Measurements from ENCODE around the gene GGT1.
"Not testable (repeated sequence)": the region's sequence is repeated elsewhere in the genome, so short reads cannot be mapped to it uniquely, and the experiment has no call there.

Gene GGT1

DNA sequence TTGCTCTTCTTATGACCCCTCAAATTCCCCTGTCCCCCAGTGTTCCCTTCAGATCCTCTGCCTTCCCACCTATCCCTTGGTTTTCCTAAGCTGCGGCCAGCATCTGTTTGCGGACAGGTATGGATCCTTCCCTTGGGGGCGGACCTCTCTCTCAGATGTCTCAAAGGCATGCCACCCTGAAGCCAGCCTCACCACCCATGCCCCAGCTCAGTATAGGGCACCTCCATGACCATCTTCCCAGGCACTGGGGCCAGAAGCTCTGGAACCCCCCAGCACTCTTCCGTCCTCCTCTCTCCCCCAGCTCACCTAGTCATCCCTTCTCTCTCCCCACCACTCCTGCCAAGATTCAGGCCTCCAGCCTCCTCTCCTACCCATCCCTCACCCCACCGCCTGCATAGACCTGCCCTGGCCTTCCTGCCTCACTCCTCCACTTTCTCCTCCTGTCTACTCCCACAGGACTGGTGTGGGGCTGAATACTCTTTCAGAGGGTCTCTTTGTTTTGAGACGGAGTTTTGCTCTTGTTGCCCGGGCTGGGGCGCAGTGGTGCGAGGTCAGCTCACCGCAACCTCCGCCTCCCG, 12.3 kb upstream of the GGT1 start:
- Histone ChIP-seq H3K27ac (no peak overlapping the region), H3K4me3 (no peak overlapping the region), H4K20me1 (peaks cover 57% of the 10 kb centered on the region), H3K36me3 (no peaks in the 10 kb centered on the region), H3K4me2 (no peak overlapping the region), H3K9me3 (no peaks in the 10 kb centered on the region), H3K27me3 (peaks cover 29% of the 10 kb centered on the region), H3K4me1 (peaks cover 70% of the 10 kb centered on the region), H3K9ac (no peak overlapping the region)
- no peak for TF ChIP-seq Cebpa-rat (IDR thresholded peaks at IDR 0.05)

DNA sequence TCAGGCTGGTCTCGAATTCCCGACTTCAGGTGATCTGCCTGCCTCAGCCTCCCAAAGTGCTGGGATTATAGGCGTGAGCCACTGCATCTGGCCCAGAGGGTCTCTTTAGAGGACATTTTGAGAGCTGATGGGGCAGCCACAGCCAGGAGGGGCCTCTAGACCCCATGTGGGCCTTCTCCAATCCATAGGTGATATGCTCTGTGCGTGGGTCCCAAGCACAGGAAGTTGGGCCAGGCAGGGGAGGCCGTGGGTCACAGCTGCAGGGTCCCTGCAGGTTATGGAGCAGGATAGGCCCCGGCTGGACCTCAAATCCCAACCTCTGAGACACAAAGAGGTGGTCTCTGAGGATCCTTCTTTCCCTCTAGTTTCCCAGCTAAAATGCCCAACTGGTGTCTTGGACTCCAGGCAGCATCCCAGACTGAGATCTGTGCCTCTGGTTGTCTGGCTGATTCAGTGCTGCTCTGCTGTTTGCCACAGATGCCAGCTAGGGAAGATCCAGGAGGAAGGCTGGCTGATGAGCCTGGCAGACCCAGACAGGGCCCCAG, 11.6 kb upstream of the GGT1 start:
- Histone ChIP-seq H3K27me3 (peaks cover 29% of the 10 kb centered on the region), H3K4me2 (no peak overlapping the region), H4K20me1 (peaks cover 57% of the 10 kb centered on the region), H3K36me3 (no peaks in the 10 kb centered on the region), H3K27ac (no peak overlapping the region), H3K9ac (no peak overlapping the region), H3K4me3 (no peak overlapping the region), H3K4me1 (peaks cover 63% of the 10 kb centered on the region), H3K9me3 (no peaks in the 10 kb centered on the region)
- TF ChIP-seq Cebpa-rat (IDR thresholded peaks at IDR 0.05), result no peak

DNA sequence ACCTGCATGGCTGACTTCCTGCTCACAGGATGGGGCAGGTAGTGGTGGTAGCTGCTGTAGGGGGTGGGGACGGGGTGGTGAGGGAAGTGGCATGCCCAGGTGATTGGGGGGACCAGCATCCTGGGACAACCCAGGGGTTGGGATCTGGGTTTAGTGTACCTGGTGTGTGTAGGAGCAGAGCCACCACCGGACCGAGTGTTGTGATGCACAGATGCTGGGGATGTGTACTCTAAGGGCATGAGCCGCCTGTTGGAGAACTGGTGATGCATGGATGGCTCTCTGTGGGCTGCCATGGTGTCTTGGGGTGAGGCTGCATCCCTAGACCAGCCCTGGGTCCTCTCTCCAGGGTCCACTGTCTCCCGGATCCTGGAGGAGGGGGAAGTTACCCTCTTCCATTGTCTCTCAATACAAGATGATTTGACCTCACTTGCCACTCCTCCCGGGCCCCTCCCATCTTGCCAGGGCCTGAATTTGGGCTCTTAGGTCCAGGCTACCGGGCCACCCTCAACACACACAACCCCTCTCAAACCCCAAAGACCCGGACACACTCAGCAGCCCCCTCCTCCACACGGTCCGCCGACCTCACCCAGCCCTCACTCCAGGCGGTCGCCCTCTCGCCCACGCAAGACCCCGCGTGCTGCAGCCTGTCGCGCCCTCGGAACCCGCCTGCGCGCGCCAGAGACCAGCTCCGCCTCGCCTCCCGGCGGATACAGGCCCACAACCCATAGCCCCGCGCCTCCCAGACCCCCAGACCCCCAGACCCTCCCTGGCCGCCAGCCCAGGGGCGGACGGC, 10.7 kb upstream of the GGT1 start:
- Histone ChIP-seq H4K20me1 (peaks cover 55% of the 10 kb centered on the region), H3K27me3 (peaks cover 29% of the 10 kb centered on the region), H3K4me2 (peak overlapping the region; percentile 81), H3K9ac (peak overlapping the region; percentile 63), H3K36me3 (no peaks in the 10 kb centered on the region), H3K27ac (0 out of 2 replicates have a peak overlapping the region, but pooled peaks have one; percentile 30), H3K4me1 (peaks cover 61% of the 10 kb centered on the region), H3K4me3 (peak overlapping the region; percentile 67), H3K9me3 (no peaks in the 10 kb centered on the region)
- no peak for TF ChIP-seq Cebpa-rat (IDR thresholded peaks at IDR 0.05)

DNA sequence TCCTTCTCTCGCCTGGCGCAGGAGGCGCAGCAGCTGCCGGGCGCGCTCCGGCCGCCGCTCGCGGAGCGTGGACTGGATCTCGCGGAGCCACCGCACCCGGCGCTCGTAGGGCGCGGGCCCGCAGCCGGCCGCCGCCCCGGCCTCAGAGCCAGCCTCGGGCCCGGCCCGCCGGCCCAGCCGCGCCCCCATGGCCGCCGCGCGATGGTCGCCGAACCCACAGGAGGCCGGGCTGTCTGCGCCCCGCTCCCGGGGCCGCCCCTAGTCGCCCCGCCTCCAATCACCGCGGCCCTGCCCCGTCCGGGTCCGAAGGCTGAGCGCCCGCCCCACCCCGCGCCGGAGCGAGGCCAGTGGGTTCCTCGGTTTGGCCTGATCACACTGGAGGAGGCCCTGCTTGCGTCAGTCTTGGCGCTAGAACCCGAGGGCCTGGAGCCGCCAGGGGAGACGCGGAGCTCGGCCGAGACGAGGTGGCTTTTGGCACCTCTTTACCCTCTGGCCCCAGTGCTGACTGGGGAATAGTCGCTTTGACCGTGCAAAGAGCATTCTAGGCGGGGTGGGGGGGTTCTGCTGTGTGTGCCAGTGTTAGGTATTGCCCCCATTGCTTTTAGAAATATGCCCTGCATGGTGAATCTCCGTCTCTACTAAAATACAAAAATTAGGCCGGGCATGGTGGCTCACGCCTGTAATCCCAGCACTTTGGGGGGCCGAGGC, 10.0 kb upstream of the GGT1 start, which contains the start of gene LRRC75B:
Gene LRRC75B, minus strand, starts transcription at position 223 of the 708 bp plus-strand sequence. Its CDS starts 34 bp downstream, at position 189.
- peaks cover 48% of the 10 kb centered on the region for H4K20me1 ChIP-seq
- H3K4me1 ChIP-seq, result peaks cover 56% of the 10 kb centered on the region
- H3K4me2 ChIP-seq, result peak within 1 kb of the TSS; percentile 81
- H3K27ac ChIP-seq, result 0 out of 2 replicates have a peak within 1 kb of the TSS, but pooled peaks have one; percentile 30
- peak within 1 kb of the TSS; percentile 67 for H3K4me3 ChIP-seq
- H3K27me3 ChIP-seq, result peaks cover 29% of the 10 kb centered on the region
- peak within 1 kb of the TSS; percentile 63 for H3K9ac ChIP-seq
- H3K9me3 ChIP-seq, result no peaks in the 10 kb centered on the region
- no peaks in the 10 kb centered on the region for H3K36me3 ChIP-seq
- TF ChIP-seq Cebpa-rat (IDR thresholded peaks at IDR 0.05), result no peak

DNA sequence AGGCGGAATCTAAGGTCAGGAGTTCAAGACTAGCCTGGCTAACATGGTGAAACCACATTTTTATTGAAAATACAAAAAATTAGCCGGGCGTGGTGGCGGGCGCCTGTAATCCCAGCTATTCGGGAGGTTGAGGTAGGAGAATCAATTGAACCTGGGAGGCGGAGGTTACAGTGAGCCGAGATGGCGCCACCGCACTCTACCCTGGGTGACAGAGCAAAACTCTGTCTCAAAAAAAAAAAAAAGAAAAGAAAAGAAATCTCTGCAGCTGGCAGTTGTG, 9.5 kb upstream of the GGT1 start:
- H3K9ac ChIP-seq, H3K9me3 ChIP-seq, H3K36me3 ChIP-seq, H3K27ac ChIP-seq: not testable (repeated sequence)
- Histone ChIP-seq H3K4me2 (peak overlapping the region; percentile 81), H3K4me1 (peaks cover 56% of the 10 kb centered on the region), H3K4me3 (0 out of 2 replicates have a peak overlapping the region, but pooled peaks have one; percentile 67), H3K27me3 (peaks cover 29% of the 10 kb centered on the region), H4K20me1 (peaks cover 43% of the 10 kb centered on the region)

DNA sequence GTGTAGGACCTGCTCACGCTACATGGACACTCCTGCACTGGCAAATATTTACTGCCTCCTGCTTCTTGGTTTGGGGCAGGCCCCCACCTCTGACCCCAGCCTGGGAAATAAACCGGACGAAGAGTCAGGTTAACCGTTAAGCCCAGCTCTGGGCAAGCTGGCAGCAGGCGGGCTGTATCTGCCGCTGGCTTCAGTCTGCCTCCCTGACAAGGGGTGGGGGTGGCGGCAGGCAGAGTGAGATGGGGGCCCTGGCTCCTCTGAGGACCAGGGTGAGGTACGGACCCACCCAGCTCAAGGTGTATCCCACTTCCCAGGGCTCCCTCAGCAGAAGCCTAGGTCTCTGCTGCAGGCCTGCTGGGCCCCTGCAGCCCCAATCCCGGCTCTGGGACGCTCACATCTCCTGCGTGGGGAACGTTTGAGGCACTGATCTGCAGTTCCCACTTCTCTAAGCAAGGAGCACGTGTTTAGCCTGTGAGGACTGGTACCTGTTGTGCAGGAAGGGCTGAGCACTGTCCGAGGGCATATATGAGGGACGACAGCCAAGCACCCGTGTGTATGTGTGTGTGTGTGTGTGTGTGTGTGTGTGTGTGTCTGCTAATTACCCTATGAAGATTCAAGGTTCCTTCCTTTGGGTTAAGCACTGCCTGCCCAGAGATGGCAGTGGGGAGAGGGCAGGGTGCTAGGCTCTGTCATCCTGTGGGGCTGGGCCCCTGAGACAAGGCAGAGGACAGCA, 9.0 kb upstream of the GGT1 start:
- no peak overlapping the region for H3K27ac ChIP-seq
- no peaks in the 10 kb centered on the region for H3K36me3 ChIP-seq
- no peak for TF ChIP-seq Cebpa-rat (IDR thresholded peaks at IDR 0.05)
- peak overlapping the region; percentile 81 for H3K4me2 ChIP-seq
- no peaks in the 10 kb centered on the region for H3K9me3 ChIP-seq
- H3K4me3 ChIP-seq, result no peak overlapping the region
- peak overlapping the region; percentile 29; the same call in 1 of the 2 replicates for H3K9ac ChIP-seq
- peaks cover 56% of the 10 kb centered on the region for H3K4me1 ChIP-seq
- peaks cover 29% of the 10 kb centered on the region for H3K27me3 ChIP-seq
- peaks cover 39% of the 10 kb centered on the region; the same call in 1 of the 2 replicates for H4K20me1 ChIP-seq

DNA sequence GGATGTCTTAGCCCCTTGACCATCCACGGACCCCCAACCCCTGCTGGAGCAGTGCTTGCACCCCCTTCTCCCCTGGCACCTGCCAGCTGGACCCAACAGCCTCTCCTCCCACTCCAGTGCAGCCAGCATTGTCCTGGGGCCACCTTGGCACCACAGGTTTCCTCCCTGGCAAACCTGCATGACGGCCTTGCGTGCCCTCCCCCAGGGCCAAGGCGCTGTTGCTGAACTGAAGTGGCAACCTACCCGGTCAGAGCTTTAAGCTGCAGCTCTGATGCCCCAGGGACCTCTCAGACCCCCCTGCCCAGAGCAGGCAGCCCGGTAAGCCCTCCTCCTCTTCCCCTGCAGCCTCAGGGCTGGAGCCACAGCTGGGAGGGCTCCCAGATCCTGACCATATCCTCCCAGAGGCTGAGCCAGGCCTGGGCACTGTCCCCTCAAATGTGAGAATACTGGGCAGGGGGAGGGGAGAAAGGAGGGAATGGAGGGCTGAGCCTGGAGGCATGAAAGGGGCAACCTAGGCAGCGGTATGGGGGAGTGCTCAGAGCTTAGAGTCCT, 8.3 kb upstream of the GGT1 start:
- peak overlapping the region; percentile 29; the same call in 1 of the 2 replicates for H3K9ac ChIP-seq
- no peaks in the 10 kb centered on the region for H3K9me3 ChIP-seq
- no peak overlapping the region for H3K4me3 ChIP-seq
- H3K4me1 ChIP-seq, result peaks cover 50% of the 10 kb centered on the region
- H3K27me3 ChIP-seq, result peaks cover 29% of the 10 kb centered on the region
- peaks cover 32% of the 10 kb centered on the region; the same call in 1 of the 2 replicates for H4K20me1 ChIP-seq
- no peak overlapping the region for H3K27ac ChIP-seq
- H3K36me3 ChIP-seq, result no peaks in the 10 kb centered on the region
- TF ChIP-seq Cebpa-rat (IDR thresholded peaks at IDR 0.05), result no peak
- peak overlapping the region; percentile 81 for H3K4me2 ChIP-seq

DNA sequence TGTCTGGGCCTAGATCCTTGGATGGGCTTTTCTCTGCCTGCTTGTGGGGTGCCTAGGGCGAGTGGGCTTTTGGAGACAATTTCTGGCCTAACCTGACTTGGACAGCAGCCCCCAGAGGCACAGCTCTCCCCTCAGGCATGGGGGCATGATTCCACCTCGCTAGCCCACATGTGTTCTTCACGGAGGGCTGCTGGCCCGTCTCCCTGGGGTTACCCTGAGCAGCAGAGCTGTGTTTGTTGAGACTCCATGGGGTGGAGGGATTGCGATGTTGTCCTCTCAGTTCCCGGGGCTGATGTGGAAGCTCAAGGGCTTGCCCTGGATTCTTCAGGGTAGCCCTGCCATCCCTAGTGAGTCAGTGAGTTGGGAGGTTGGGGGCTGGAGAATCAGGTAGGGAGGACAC, 7.8 kb upstream of the GGT1 start:
- no peaks in the 10 kb centered on the region for H3K9me3 ChIP-seq
- no peak for TF ChIP-seq Cebpa-rat (IDR thresholded peaks at IDR 0.05)
- 0 out of 2 replicates have a peak overlapping the region, but pooled peaks have one; percentile 29 for H3K9ac ChIP-seq
- H3K4me1 ChIP-seq, result peaks cover 49% of the 10 kb centered on the region
- no peak overlapping the region for H3K4me3 ChIP-seq
- peaks cover 30% of the 10 kb centered on the region; the same call in 1 of the 2 replicates for H4K20me1 ChIP-seq
- H3K36me3 ChIP-seq, result no peaks in the 10 kb centered on the region
- H3K27ac ChIP-seq, result no peak overlapping the region
- peak overlapping the region; percentile 81 for H3K4me2 ChIP-seq
- peaks cover 29% of the 10 kb centered on the region for H3K27me3 ChIP-seq

DNA sequence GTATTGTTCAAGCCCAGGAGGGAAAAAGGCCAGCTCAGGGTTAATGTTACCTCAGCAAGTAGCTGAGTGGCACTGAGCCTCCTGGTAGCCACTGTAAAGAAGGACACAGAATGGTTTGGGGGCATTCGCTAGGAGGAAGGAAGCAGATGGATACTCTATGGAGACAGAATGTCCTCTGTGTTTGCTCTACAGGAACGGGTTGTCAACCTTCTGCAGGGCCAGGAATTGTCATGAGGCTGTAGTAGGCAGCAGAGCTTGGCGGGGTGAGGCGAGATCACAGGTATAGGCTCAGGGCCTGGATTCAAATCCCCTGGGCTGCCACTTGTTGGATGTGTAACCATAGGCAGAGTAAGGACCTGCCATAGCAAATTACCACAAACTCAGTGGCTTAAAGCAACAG, 7.1 kb upstream of the GGT1 start:
- H3K4me2 ChIP-seq, result no peak overlapping the region
- TF ChIP-seq Cebpa-rat (IDR thresholded peaks at IDR 0.05), result no peak
- H3K4me1 ChIP-seq, result peaks cover 54% of the 10 kb centered on the region
- H3K36me3 ChIP-seq, result no peaks in the 10 kb centered on the region
- H3K4me3 ChIP-seq, result no peak overlapping the region
- no peaks in the 10 kb centered on the region for H3K9me3 ChIP-seq
- peaks cover 29% of the 10 kb centered on the region for H3K27me3 ChIP-seq
- H3K27ac ChIP-seq, result no peak overlapping the region
- no peak overlapping the region for H3K9ac ChIP-seq
- peaks cover 24% of the 10 kb centered on the region; the same call in 1 of the 2 replicates for H4K20me1 ChIP-seq

DNA sequence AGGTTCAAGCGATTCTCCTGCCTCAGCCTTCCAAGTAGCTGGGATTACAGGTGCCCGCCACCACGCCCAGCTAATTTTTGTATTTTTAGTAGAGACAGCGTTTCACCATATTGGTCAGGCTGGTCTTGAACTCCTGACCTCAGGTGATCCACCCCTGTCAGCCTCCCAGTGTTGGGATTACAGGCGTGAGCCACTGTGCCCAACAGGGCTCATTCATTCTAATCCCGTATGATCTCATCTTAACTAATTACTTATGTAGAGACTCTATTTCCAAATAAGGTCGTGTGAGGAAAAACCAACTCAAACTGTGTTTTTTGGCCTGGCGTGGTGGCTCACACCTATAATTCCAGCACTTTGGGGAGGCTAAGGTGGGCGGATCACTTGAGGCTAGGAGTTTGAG, 5.9 kb upstream of the GGT1 start:
- not testable (repeated sequence) for H3K27ac ChIP-seq, H3K9me3 ChIP-seq, H3K36me3 ChIP-seq, H3K4me3 ChIP-seq, H3K4me2 ChIP-seq, H3K9ac ChIP-seq
- H3K4me1 ChIP-seq, result peaks cover 65% of the 10 kb centered on the region
- peaks cover 12% of the 10 kb centered on the region; the same call in 1 of the 2 replicates for H4K20me1 ChIP-seq
- H3K27me3 ChIP-seq, result peaks cover 20% of the 10 kb centered on the region

Measured in BLaER1 (cell line).